Effector memory CD4-positive, alpha-beta T cell (primary cell): ENCODE data around the gene KRT14.
"Not testable (repeated sequence)": the region's sequence is repeated elsewhere in the genome, so short reads cannot be mapped to it uniquely, and the experiment has no call there.

Source experiments
- DNase-seq, 3 donors: peaks; one replicate each; pipeline ENCODE4 v3.0.0-alpha.2; 2020
- H3K27ac ChIP-seq: 2 replicates; pipeline ENCODE4 v1.7.0; 2013; ENCODE audit warnings: mild to moderate bottlenecking, low read length, moderate library complexity; ENCODE audit not compliant: insufficient read depth, poor library complexity, severe bottlenecking
- H3K27me3 ChIP-seq: replicated peaks from 2 replicates; pipeline ENCODE4 v1.7.0; 2013; ENCODE audit warnings: mild to moderate bottlenecking, low read length; ENCODE audit not compliant: insufficient read depth, control insufficient read depth, poor library complexity, severe bottlenecking
- H3K36me3 ChIP-seq: 2 replicates; pipeline ENCODE4 v1.7.0; 2013; ENCODE audit warnings: mild to moderate bottlenecking, low read length, moderate library complexity; ENCODE audit not compliant: control insufficient read depth, insufficient read depth
- H3K4me1 ChIP-seq: 2 replicates; pipeline ENCODE4 v1.7.0; 2013; ENCODE audit warnings: low read length, mild to moderate bottlenecking; ENCODE audit not compliant: control insufficient read depth, insufficient read depth, poor library complexity, severe bottlenecking
- H3K4me3 ChIP-seq: 2 replicates; pipeline ENCODE4 v1.7.0; 2013; ENCODE audit warnings: low read length, low read depth, mild to moderate bottlenecking; ENCODE audit not compliant: insufficient read depth, poor library complexity, severe bottlenecking
- H3K9me3 ChIP-seq: 2 replicates; pipeline ENCODE4 v1.7.0; 2013; ENCODE audit warnings: mild to moderate bottlenecking, low read length, moderate library complexity; ENCODE audit not compliant: control insufficient read depth

The KRT14 gene

GRCh38 chr17:41629316-41629715 is 42.6 kb upstream of the KRT14 start:
- no peaks in the 10 kb centered on the region for H3K27me3 ChIP-seq
- H3K36me3 ChIP-seq: no peaks in the 10 kb centered on the region
- no peak for DNase-seq
- H3K27ac ChIP-seq: no peak overlapping the region
- H3K4me1 ChIP-seq: no peaks in the 10 kb centered on the region
- no peak overlapping the region for H3K4me3 ChIP-seq
- no peaks in the 10 kb centered on the region for H3K9me3 ChIP-seq

DNA sequence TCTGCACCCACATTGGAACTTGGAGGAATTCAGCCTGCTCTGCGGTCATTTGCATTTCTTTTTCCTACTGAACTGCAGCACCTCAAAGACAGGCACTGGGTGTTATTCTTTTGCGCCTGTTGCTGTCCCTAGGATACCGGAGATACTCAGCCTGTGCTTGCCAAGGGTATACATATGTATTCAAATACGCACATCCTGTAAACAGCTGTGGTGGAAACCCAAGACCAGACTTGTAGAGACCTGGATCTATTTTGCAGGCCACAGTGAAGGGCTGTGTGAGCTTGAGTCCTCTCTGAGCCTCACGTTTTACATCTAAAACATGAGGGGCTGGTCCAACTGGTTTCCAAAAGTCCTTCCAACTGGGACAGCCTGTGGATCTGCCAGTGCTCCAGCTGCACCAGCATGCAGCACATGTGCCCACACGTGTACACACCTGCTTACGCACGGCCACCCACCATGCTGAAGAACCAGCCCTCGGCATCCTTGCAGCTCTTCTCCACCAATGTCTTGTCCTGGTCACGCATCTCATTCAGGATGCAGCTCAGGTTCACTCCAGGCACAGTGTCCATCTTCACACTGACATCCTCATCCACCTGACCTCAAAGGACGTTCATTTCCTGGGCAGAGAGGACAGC is 42.0 kb upstream of the KRT14 start:
- not testable (repeated sequence) for DNase-seq, H3K27ac ChIP-seq, H3K4me1 ChIP-seq, H3K4me3 ChIP-seq, H3K27me3 ChIP-seq, H3K9me3 ChIP-seq, H3K36me3 ChIP-seq

DNA sequence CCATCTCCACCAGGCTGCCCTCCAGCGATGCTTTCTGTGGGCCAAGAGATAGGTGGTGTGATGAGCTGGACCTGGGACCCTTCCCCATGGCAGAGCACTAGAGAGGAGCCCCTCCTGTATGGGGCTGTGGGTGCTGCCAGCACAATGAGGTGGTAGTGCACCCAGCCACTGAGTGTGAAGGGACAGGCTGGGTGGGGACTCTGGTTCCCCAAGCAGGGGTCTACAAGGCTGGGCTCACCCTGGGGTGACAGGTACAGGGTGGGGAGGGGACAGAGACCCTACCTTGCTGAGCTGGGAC is 41.3 kb upstream of the KRT14 start:
- H3K4me1 ChIP-seq, H3K36me3 ChIP-seq, H3K4me3 ChIP-seq, H3K9me3 ChIP-seq, H3K27me3 ChIP-seq, DNase-seq, H3K27ac ChIP-seq: not testable (repeated sequence)

- H3K27me3 ChIP-seq: no peaks in the 10 kb centered on the region
These were observed 40.8 kb upstream of the KRT14 start for GRCh38 chr17:41627316-41628072.

DNA sequence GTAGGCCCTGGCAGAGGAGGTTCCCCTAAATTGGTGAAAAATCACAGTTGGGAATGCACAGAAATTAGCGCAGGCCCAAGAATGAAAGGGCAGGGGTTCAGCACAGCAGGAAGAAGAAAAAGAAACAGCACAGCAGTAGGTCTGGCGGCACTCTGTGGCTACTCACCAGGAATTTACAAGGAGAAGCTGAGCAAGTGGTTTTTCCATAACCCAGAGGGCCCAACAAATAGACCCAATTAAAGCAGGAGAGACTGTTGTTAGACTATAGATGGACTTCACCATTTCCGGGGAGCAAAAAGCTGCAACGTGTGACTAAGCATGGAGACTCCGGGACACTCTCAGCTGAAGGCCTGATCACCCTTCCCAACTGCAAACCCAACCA is 40.2 kb upstream of the KRT14 start:
- H3K4me1 ChIP-seq, DNase-seq, H3K27me3 ChIP-seq, H3K4me3 ChIP-seq, H3K36me3 ChIP-seq, H3K27ac ChIP-seq, H3K9me3 ChIP-seq: not testable (repeated sequence)

More at GRCh38 chr17:41627316-41628072, 40.8 kb upstream of the KRT14 start:
- no peak overlapping the region for H3K27ac ChIP-seq
- no peaks in the 10 kb centered on the region for H3K4me1 ChIP-seq
- no peaks in the 10 kb centered on the region for H3K9me3 ChIP-seq
- no peak for DNase-seq
- H3K36me3 ChIP-seq: no peaks in the 10 kb centered on the region
- H3K4me3 ChIP-seq: no peak overlapping the region

DNA sequence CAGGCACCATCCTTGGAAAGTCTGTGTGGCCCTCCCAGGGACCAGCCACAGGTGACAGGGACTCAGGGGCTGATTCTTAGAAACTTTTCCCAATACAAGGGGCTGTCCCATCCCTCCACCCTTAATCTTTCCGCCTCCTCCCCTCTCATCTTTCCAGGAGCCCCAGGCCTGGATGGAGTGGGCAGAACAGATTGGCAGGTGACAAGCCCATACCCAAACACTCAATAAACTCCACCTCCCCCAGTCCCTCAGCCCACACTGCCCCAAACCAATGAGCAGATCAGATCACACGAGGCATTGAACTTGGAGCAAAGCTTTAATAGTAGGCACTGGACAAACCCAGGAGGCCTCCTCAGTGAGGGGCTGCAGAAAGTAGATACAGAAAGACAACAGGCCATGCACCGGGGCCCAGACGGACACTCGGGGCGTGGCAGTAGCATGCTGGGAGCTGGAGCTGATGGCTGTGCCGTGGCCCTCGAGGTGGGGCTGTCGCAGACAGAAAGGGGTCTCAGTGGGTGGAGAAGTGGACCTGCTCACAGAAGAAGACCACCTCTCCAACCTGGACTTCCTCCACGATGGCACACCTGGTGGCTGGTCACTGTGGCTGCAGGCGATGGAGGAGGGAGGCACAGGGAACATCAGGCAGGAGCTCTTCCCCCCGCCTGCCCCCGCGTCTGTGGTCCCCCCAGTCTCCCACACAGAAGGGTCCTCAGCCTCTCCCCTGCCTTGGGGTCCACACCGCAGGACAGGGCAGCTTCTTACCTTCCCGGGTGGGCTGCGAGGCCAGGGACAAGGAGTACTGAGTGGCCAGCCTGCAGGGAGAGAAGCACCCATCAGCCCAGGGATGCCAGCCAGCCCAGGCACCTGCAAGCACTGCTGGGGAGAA is 39.6 kb upstream of the KRT14 start:
- H3K4me3 ChIP-seq, H3K4me1 ChIP-seq, DNase-seq, H3K36me3 ChIP-seq, H3K27me3 ChIP-seq, H3K9me3 ChIP-seq, H3K27ac ChIP-seq: not testable (repeated sequence)

DNA sequence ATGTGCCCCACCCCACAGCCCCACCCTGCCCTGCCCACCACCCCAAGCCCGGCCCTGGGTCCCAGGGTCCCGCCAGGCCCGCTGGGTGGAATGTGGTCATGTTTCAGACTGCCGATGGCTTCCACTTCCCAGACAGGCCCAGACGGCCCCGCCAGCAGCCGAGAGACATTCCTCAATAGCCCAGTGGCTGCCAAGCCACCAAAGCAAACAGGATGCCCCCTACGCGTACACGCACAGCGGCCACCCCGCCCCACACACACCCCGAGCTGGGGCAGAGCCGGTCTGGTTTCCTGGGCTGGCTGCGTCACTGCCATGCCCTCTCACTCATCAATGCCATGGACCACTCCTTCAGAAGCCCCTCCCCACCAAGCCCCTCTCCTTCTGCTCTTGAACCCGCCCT is 38.9 kb upstream of the KRT14 start:
- Histone ChIP-seq H3K27ac (no peak overlapping the region), H3K36me3 (no peaks in the 10 kb centered on the region), H3K4me1 (no peaks in the 10 kb centered on the region), H3K27me3 (no peaks in the 10 kb centered on the region), H3K9me3 (no peaks in the 10 kb centered on the region), H3K4me3 (no peak overlapping the region)
- no peak for DNase-seq

- H3K4me1 ChIP-seq: no peaks in the 10 kb centered on the region
- DNase-seq: no peak
- no peaks in the 10 kb centered on the region for H3K36me3 ChIP-seq
- H3K27me3 ChIP-seq: no peaks in the 10 kb centered on the region
- no peak within 1 kb of the TSS for H3K27ac ChIP-seq
- no peak within 1 kb of the TSS for H3K4me3 ChIP-seq
- no peaks in the 10 kb centered on the region for H3K9me3 ChIP-seq
These were observed 37.8 kb upstream of the KRT14 start, which contains the start of gene KRT17 for GRCh38 chr17:41624208-41625101. KRT17 (minus strand) TSS chr17:41624575; CDS start chr17:41624509, 66 bp downstream.

DNA sequence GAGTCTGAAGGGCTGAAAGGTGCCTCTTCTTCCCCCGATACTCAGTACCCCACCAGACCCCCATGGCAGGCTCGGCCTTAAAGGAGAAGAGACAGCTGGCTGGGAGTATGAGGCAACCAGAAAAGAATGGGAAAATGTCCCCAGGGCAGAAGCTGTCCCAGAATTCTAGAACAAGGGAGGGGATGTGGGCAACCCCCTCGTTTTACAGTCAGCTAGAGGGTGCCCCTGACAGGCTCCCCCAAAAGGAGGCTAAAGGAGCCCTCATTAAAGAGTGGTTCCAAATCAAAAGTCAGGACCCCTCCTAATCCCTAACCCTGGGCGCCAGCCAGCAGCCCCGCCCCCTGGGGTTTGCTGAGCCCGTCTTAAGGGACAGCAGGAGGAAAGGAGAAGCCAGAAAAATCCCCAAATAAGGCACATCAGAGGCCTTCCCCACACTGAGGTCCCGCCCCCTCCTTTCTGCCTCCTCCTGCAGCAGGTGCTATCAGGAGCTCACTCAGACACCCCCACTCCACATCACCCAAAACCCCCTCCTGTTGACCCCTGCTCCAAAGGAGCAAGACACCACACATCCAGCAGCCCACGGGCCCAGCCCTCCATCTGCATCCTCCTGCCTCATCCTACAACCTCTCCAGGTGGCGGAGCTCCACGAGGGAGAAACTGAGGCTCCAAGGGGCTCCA is 36.6 kb upstream of the KRT14 start:
- not testable (repeated sequence) for H3K4me3 ChIP-seq, H3K9me3 ChIP-seq, H3K27ac ChIP-seq, H3K36me3 ChIP-seq, DNase-seq, H3K27me3 ChIP-seq, H3K4me1 ChIP-seq
